ENCODE data around the gene RSPH9. TPM values are rescaled to one million over a fixed set of nuclear protein-coding genes. Genes with fewer than 3 reads are reported as not detected.
"Not testable (repeated sequence)": the region's sequence is repeated elsewhere in the genome, so short reads cannot be mapped to it uniquely, and the experiment has no call there.

RSPH9 gene
- total RNA-seq, 1 experiment from 2014 or later, result not detected

DNA sequence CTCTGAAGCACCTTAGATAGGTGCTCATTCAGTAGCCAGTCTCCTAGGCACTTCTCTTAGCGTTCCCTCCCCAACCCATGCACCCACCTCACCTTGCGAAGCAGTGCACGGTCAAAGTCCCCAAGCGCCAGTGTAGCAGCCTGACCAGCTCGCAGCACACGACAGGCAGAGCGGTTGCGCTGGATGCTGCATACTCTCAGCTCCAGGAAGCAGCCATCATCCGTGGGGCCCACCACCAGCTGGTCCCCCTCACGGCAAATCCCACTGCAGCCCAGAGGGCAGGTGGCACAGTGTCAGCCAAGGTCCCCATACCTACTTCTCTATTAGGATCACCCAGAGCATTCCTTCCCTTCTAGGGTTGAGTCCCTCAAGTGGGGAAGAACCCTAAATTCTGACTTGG is 22.3 kb upstream of the RSPH9 start:
- DNase-seq (ENCODE audit: low read depth in 1 of 2, low spot score in 2 of 2), result no peak
- Histone ChIP-seq H3K4me3 (no peak overlapping the region), H3K27ac (no peak overlapping the region), H3K27me3 (replicated peaks) (no peaks in the 10 kb centered on the region), H3K4me1 (replicated peaks) (peaks cover 15% of the 10 kb centered on the region), H3K36me3 (peaks cover 92% of the 10 kb centered on the region), H3K9me3 (replicated peaks) (no peaks in the 10 kb centered on the region)

DNA sequence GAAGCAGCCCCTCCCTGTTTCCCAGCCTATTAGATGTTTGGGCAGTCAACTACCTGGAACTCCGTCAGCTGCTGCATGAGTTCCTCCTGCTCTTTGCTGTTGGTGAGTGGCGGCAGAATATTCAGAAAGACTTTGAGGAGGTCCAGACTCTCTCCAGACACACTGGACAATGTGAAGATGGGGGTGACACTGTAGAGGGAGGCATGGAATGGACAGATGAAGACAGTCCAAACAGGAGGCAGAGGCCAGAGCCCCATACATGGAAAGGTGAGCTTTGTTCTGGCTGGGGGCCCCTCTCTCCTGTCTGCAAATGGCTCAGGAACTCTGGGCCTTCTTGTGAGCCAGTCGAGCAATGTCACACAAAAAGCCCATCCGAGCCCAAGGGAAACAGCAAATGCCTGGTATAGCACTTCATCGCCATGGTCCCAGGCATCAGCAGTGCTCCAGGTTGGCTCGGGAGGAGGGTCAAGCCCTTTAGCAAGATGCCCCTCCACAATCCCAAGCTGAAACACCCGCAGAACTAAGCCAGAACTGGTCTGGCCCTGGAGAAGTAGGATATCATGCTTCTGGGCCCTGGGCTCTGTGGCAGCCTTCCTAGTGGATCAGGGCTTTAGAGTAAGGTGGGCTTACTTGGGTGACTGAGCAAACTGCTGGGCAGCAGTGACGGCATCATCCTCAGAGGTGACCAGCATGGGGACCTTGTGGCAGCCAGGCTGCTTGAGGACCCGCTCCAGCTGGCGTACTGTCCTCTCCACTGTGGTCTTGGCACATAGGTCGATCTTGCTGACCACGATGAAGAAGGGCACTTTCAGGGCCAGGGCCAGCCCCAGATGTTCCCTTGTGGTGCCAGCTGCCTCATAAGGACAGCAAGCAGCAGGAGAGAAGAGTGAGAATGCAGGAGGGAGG is 20.7 kb upstream of the RSPH9 start:
- no peak overlapping the region for H3K4me3 ChIP-seq
- H3K27ac ChIP-seq, result no peak overlapping the region
- H3K36me3 ChIP-seq, result peaks cover 88% of the 10 kb centered on the region
- H3K27me3 ChIP-seq (replicated peaks), result no peaks in the 10 kb centered on the region
- no peaks in the 10 kb centered on the region; the same call in 1 of the 2 replicates for H3K9me3 ChIP-seq (replicated peaks)
- peaks cover 21% of the 10 kb centered on the region for H3K4me1 ChIP-seq (replicated peaks)
- DNase-seq (ENCODE audit: low read depth in 1 of 2, low spot score in 2 of 2), result no peak

DNA sequence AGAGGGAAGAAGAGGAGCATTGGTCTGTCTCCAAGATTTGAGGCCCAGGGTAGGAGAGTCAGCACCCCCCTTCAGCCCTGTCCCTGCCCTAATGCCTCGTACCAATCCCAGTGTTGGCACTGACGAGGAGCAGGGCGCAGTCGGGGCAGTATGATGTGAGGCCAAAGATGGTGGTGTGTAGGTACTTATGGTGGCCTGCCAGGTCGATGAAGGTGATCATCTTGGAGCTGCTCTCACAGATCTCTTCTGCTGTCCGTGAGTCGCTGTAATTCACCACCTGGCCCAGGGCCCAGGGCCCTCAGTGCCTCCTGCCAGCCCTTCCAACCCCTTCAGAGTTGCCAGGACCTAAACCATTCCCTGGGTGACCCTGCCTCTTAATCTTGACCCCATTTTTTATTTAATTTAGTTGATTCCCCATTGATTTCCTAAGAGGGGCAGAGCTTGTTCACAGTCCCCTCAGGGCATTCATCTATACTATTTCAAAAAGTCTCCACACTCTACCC is 20.0 kb upstream of the RSPH9 start:
- peaks cover 82% of the 10 kb centered on the region for H3K36me3 ChIP-seq

DNA sequence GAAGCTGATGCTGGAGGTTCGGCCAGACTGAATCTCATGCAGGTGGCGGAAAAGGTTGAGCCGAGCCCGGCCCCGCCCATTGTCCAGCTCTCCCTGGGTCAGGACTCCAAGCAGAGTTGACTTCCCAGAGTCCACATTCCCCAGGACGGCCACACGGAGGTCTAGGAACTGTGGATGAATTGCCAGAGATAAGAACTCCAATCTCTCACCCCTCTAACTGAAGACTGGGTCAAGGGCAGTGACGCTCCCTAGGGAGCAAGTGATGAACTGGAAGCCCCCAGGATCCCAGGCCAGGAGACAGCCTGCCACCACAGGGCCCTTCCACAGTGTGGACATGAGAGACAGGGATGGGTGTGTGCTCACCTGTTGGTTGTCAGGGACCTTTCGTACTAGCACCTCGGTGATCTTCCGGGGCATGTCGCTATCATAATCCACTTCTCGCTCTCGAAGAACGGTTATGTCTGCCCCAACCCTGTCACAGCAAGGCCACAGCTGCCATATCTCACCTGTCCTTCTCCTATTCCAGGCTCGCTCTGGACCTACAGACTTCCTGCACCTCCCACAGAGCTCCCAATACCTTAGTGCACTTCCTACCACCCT is 19.3 kb upstream of the RSPH9 start:
- no peak overlapping the region for H3K4me3 ChIP-seq
- H3K27me3 ChIP-seq (replicated peaks), result no peaks in the 10 kb centered on the region
- H3K36me3 ChIP-seq, result peaks cover 78% of the 10 kb centered on the region
- peaks cover 29% of the 10 kb centered on the region for H3K4me1 ChIP-seq (replicated peaks)
- H3K9me3 ChIP-seq (replicated peaks), result no peaks in the 10 kb centered on the region; the same call in 1 of the 2 replicates
- no peak overlapping the region for H3K27ac ChIP-seq
- no peak for DNase-seq (ENCODE audit: low read depth in 1 of 2, low spot score in 2 of 2)

More for the DNA sequence above, 20.0 kb upstream of the RSPH9 start:
- H3K4me1 ChIP-seq (replicated peaks), result peaks cover 24% of the 10 kb centered on the region
- no peaks in the 10 kb centered on the region; the same call in 1 of the 2 replicates for H3K9me3 ChIP-seq (replicated peaks)
- no peak for DNase-seq (ENCODE audit: low read depth in 1 of 2, low spot score in 2 of 2)
- H3K27ac ChIP-seq, result no peak overlapping the region
- H3K4me3 ChIP-seq, result no peak overlapping the region
- no peaks in the 10 kb centered on the region for H3K27me3 ChIP-seq (replicated peaks)

DNA sequence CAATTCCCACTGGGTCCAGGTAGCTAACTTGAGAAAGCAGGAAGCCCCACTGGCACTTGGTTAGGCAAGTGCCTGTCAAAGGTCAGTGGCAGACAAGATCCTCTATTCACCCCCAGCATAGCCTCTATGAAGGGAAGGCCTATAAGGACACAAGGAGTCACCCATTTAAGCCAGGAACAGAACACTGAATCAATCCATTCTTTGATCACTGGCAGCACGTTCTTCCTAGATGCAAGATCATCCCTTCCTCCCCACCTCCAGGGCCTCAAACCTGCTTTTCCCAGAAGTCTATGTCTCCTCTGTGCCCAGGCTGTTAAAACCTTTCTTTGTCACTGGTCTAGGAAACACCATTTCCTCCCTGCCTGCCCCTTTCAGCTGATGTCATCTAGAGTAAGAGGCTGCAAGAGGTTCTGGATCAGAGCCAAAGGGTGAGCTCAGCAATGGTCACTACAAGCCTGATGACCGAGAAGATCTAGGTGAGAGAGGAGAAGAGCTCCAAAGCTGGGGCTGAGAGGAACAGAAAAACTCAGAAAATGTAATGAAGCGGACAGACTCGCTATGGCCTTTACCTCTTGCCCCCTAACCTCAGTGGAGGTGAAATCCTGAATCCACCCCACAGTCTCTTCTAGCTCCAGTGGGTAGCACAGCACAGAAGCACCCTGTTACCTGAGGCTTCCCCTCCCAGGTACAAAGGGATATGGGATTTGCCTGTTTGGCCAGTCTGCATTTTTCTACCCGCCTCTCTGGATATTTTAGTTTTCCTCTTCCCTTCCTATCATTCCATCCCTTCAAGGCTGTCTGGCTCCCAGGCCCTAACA is 17.6 kb upstream of the RSPH9 start:
- Histone ChIP-seq H3K27ac (peak overlapping the region; percentile 98), H3K9me3 (replicated peaks) (no peaks in the 10 kb centered on the region; the same call in 1 of the 2 replicates), H3K4me1 (replicated peaks) (peaks cover 30% of the 10 kb centered on the region), H3K27me3 (replicated peaks) (no peaks in the 10 kb centered on the region), H3K36me3 (peaks cover 61% of the 10 kb centered on the region), H3K4me3 (peak overlapping the region; percentile 12)
- DNase-seq (ENCODE audit: low read depth in 1 of 2, low spot score in 2 of 2), result peak; percentile 93 to 97

DNA sequence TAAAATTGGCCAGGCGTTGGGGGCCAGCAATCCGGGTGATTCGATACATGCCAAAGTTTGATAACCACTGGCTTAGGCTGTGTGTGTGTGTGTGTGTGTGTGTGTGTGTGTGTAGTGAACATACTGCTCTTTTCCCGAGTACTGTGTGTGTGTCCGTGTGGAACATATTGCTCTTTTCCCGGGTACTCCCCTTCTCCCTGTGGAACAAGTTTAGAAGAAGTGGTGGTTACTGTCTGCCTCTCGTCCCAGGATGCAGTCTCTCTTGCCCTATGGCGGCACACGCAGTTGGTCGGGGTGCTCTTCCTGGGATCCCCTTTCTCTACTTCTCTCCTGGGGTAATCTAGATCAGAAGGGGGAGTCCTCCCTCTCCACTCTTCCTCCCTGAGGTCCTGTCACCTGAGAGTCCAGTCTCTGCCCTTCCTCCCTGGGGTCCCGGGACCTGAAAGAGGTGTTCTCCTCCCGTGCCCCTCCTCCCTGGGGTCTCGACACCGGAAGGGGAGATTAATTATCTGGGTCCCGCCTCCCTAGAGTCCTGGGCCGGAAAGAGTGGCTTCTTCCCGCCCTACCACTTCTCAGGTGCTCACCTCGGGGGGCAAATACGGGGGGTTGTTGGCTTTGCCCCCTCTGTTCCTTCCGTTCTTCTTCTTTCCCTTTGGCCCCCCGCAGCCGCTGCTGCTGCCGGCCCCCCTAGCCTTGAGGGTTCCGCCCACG is 16.3 kb upstream of the RSPH9 start:
- H3K9me3 ChIP-seq (replicated peaks), result no peaks in the 10 kb centered on the region; the same call in 1 of the 2 replicates
- H3K4me1 ChIP-seq (replicated peaks), result peaks cover 30% of the 10 kb centered on the region
- peaks cover 47% of the 10 kb centered on the region for H3K36me3 ChIP-seq
- DNase-seq (ENCODE audit: low read depth in 1 of 2, low spot score in 2 of 2), result peak; percentile 70 to 76
- H3K4me3 ChIP-seq, result peak overlapping the region; percentile 76
- peak overlapping the region; percentile 98 for H3K27ac ChIP-seq
- H3K27me3 ChIP-seq (replicated peaks), result no peaks in the 10 kb centered on the region

DNA sequence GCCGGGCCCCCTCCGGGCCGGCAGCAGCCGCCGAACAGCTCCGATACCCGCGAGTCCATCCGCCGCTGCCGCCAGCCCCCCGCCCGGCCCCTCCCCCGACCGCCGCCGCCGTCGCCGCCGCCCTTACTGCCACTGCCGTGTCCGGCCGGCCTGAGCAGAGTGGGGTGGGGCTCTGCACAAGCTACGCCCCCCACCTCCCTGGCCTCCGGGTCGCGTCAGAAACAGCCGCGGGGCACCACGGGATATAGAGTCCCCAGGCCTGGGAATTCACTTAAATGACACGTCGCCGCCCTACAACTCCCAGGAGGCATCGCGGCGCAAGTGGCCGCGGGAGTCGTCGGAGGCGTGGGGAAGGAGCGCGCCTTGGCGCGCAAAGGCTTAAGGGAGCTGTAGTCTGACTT is 15.7 kb upstream of the RSPH9 start, which contains the start of gene GTPBP2:
Gene GTPBP2 (minus strand): TSS at position 161 of the 401 bp plus-strand sequence. CDS start 102 bp downstream, at position 59.
- peaks cover 30% of the 10 kb centered on the region for H3K4me1 ChIP-seq (replicated peaks)

DNA sequence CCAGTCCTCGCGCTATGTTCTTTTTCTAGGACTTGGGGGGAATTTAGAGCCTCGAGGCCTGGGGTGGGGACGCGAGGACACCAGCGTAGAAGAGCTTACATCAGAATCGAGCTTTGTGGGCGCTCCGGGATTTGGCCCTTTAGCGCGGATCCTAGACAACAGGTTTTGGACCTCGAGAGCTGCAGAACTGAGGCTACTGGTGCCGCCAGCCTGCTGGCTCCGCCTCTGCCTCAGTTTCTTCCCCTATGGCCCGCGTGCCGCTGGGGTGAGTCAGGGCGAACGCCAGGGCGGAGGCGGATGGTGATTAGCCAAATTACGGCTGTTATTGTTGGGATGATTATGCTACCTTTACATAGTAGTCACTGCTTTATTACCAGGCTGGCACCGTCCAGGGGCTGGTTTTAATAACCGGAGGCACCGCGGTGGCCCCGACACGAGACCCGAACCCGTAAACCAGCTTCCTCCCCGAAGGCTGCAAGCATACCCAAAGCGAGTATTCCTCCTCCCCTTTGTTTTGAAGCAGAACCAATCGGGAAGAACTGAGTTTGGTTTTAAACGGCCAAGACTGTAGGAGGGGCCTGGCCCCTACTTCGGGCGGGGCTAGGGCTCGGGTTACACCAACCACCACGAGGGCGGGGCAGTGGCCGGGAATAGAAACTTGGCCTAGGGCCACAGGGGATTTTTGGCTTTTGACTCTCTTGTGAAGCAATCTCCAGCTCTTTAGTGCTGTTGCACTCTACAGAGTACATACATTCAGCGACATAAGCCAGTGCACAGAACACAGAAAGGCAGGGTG is 15.1 kb upstream of the RSPH9 start:
- DNase-seq (ENCODE audit: low read depth in 1 of 2, low spot score in 2 of 2), result peak; percentile 96 to 98
- Histone ChIP-seq H3K36me3 (peaks cover 36% of the 10 kb centered on the region), H3K4me3 (peak overlapping the region; percentile 76), H3K9me3 (replicated peaks) (no peaks in the 10 kb centered on the region; the same call in 1 of the 2 replicates), H3K27ac (peak overlapping the region; percentile 86), H3K27me3 (replicated peaks) (no peaks in the 10 kb centered on the region), H3K4me1 (replicated peaks) (peaks cover 30% of the 10 kb centered on the region)

More for the DNA sequence above, 15.7 kb upstream of the RSPH9 start, which contains the start of gene GTPBP2:
- peak; percentile 98 to 99 for DNase-seq (ENCODE audit: low read depth in 1 of 2, low spot score in 2 of 2)
- H3K27ac ChIP-seq, result peak within 1 kb of the TSS; percentile 98
- H3K9me3 ChIP-seq (replicated peaks), result no peaks in the 10 kb centered on the region; the same call in 1 of the 2 replicates
- peak within 1 kb of the TSS; percentile 76 for H3K4me3 ChIP-seq
- H3K36me3 ChIP-seq, result peaks cover 42% of the 10 kb centered on the region
- H3K27me3 ChIP-seq (replicated peaks), result no peaks in the 10 kb centered on the region

DNA sequence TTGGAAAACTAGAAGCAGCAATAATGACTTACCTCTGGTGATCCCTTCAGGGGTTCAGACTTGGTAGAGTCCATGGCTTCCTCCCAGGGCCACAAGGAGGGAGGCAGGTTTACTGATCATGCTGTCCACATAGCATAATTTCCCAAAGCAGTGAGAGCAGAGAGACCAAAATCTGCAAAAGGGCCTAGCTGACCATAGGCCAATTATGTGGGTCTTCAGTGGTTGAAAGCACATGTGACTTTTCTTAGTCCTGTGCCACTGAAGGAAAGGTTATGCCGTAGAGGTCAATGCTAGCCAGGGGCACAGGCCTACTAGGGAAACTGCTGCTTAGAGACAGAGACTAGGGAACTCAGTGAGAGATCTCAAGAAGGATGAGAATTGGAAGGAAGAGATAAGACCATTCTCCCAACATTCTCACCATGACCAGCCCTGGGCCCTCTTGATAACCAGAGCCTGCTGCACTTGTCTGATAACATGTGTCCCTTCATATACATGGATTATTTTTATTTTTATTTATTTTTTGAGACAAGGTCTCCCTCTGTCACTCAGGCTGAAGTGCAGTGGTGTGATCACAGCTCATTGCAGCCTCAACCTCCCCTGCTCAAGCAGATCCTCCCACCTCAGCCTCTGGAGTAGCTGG is 13.7 kb upstream of the RSPH9 start:
- Histone ChIP-seq H3K4me1 (replicated peaks) (peaks cover 33% of the 10 kb centered on the region), H3K36me3 (peaks cover 27% of the 10 kb centered on the region), H3K27me3 (replicated peaks) (no peaks in the 10 kb centered on the region), H3K27ac (no peak overlapping the region), H3K9me3 (replicated peaks) (no peaks in the 10 kb centered on the region; the same call in 1 of the 2 replicates), H3K4me3 (no peak overlapping the region)
- DNase-seq (ENCODE audit: low read depth in 1 of 2, low spot score in 2 of 2), result no peak

DNA sequence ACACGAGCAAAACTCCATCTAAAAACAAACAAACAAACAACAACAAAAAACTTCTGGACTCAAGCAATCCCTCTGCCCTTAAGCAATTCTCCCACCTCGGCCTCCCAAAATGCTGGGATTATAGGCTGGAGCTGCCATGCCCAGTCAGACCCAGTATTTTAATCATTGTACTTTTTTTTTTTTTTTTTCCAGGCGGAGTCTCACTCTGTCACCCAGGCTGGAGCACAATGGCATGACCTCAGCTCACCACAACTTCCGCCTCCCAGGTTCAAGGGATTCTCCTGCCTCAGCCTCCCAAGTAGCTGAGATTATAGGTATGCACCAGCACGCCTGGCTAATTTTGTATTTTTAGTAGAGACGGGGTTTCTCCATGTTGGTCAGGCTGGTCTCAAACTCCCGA is 11.8 kb upstream of the RSPH9 start:
- DNase-seq (ENCODE audit: low read depth in 1 of 2, low spot score in 2 of 2); H3K27ac ChIP-seq; H3K27me3 ChIP-seq (replicated peaks): not testable (repeated sequence)

DNA sequence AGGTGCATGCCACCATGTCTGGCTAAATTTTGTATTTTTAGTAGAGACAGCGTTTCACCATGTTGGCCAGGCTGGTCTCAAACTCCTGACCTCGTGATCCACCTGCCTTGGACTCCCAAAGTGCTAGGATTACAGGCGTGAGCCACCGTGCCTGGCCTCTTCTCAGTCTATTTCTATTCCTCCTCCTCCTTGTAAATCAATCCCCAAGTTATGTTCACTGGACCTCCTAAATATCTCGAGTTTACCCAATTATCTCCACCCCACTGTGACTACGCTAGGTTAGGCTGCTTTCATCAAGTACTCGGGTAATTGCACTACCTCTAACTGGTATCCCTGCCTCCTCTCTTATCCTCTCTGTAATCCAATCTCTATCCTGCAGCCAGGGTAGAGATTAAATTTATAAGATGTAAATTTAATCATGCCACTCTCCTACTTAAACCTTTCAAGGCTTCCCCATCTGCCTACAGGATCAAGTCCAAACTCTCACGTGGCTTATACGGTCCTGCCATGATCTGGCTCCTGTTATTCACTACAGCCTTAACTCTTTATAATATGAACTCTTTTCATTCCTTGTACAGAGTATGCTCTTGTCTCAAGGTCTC is 10.0 kb upstream of the RSPH9 start:
- Histone ChIP-seq H3K4me3 (no peak overlapping the region), H3K4me1 (replicated peaks) (peaks cover 18% of the 10 kb centered on the region), H3K27ac (no peak overlapping the region), H3K36me3 (peaks cover 42% of the 10 kb centered on the region), H3K9me3 (replicated peaks) (no peaks in the 10 kb centered on the region), H3K27me3 (replicated peaks) (no peaks in the 10 kb centered on the region)
- no peak for DNase-seq (ENCODE audit: low read depth in 1 of 2, low spot score in 2 of 2)

More for the DNA sequence above, 11.8 kb upstream of the RSPH9 start:
- not testable (repeated sequence) for H3K4me3 ChIP-seq; H3K9me3 ChIP-seq (replicated peaks)
- peaks cover 22% of the 10 kb centered on the region for H3K4me1 ChIP-seq (replicated peaks)
- peaks cover 31% of the 10 kb centered on the region for H3K36me3 ChIP-seq

Measured in SJSA1 (cell line).